ENCODE measurements around the gene IRAG1. TPM values are rescaled to one million over a fixed set of nuclear protein-coding genes. Genes with fewer than 3 reads are reported as not detected.

Gene IRAG1
- total RNA-seq, 1 donor from 2014 or later, result 18.0 TPM

GRCh38 chr11:10722307-10722706 lies 28.8 kb upstream of the IRAG1 start:
- Histone ChIP-seq H3K4me1 (no peaks in the 10 kb centered on the region), H3K4me3 (no peak overlapping the region), H3K9me3 (no peaks in the 10 kb centered on the region), H3K27me3 (no peaks in the 10 kb centered on the region), H3K36me3 (no peaks in the 10 kb centered on the region), H3K27ac (no peak overlapping the region)
- ATAC-seq (no peak), DNase-seq (no peak)
- TF ChIP-seq CTCF (IDR thresholded peaks at IDR 0.05), result no peak
- intact Hi-C loops (cut with DNase I), result no loop called here

GRCh38 chr11:10720881-10721376 lies 27.4 kb upstream of the IRAG1 start:
- Histone ChIP-seq H3K4me1 (no peaks in the 10 kb centered on the region), H3K27me3 (no peaks in the 10 kb centered on the region), H3K27ac (no peak overlapping the region), H3K9me3 (no peaks in the 10 kb centered on the region), H3K4me3 (no peak overlapping the region), H3K36me3 (no peaks in the 10 kb centered on the region)
- DNase-seq, result no peak
- no peak for ATAC-seq
- TF ChIP-seq CTCF (IDR thresholded peaks at IDR 0.05), result no peak
- intact Hi-C loops (cut with DNase I), result no loop called here

DNA sequence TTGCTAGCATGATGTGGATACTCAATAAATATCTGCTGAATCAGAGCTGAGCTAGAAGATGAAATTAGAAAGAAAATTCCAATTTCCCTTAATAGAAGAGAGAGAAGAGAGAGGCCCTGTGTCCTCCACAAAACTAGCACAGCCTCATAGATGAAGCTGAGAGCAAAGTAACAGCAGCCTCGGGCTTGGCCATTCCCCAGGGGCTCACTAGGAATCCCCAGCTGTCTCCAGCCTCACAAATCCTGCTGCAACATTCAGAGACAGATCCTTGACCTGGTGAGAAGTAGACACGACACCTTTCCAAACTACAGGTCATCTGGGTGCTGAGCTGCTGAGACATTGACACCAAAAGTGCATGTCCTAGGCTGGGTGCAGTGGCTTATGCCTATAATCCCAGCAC lies 26.1 kb upstream of the IRAG1 start:
- H3K36me3 ChIP-seq, result no peaks in the 10 kb centered on the region
- DNase-seq (no peak), ATAC-seq (no peak)
- intact Hi-C loops (cut with DNase I), result no loop called here
- H3K9me3 ChIP-seq, result no peaks in the 10 kb centered on the region
- no peaks in the 10 kb centered on the region for H3K4me1 ChIP-seq
- H3K27me3 ChIP-seq, result no peaks in the 10 kb centered on the region
- no peak for TF ChIP-seq CTCF (IDR thresholded peaks at IDR 0.05)
- no peak overlapping the region for H3K27ac ChIP-seq
- H3K4me3 ChIP-seq, result no peak overlapping the region

DNA sequence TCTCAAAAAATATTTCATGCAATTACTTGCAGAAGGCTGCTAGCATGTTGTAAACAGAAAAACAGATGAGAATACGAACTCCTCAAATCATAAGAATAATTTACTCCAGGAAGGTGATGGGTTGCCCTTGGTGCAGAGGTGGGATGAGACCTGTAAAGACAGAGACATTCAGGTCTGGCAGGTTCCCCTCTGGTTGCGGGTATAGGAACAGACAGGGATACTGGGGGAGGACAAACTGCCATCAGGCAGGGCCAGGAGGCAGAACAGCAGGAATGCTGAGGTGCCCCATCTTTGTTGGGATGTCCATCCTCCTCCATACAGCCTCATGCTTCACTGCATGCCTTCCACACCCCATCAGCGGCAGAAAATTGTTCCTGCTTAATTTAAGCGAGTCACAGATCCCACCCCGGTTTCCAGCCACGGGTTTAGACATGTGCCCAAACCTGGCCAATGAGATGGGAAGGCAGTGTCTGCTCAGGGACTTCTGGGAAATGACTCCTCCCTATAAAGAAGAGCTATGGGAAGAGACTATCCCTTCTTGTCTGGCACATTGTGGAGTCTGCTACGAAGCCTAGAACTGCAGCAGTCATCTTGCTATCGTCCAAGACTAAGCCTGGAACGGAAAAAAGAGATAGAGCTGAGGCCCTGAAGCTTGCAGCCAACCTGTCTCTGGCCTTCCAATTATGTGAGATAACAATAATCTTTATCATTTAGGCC lies 23.1 kb upstream of the IRAG1 start:
- no peak overlapping the region for H3K27ac ChIP-seq
- TF ChIP-seq CTCF (IDR thresholded peaks at IDR 0.05), result no peak
- intact Hi-C loops (cut with DNase I), result no loop called here
- DNase-seq, result no peak
- no peaks in the 10 kb centered on the region for H3K9me3 ChIP-seq
- no peak for ATAC-seq
- H3K4me3 ChIP-seq, result no peak overlapping the region
- H3K27me3 ChIP-seq, result no peaks in the 10 kb centered on the region
- H3K4me1 ChIP-seq, result no peaks in the 10 kb centered on the region
- H3K36me3 ChIP-seq, result no peaks in the 10 kb centered on the region

GRCh38 chr11:10716122-10716521 lies 22.6 kb upstream of the IRAG1 start:
- no peak for DNase-seq
- no peak for TF ChIP-seq CTCF (IDR thresholded peaks at IDR 0.05)
- H3K27me3 ChIP-seq, result no peaks in the 10 kb centered on the region
- H3K27ac ChIP-seq, result no peak overlapping the region
- no peak overlapping the region for H3K4me3 ChIP-seq
- intact Hi-C loops (cut with DNase I), result no loop called here
- no peaks in the 10 kb centered on the region for H3K9me3 ChIP-seq
- H3K4me1 ChIP-seq, result no peaks in the 10 kb centered on the region
- no peaks in the 10 kb centered on the region for H3K36me3 ChIP-seq
- no peak for ATAC-seq
